CD8-positive, alpha-beta memory T cell (primary cell): ENCODE measurements around the gene PAK4. TPM values are rescaled to one million over a fixed set of nuclear protein-coding genes. Genes with fewer than 3 reads are reported as not detected.
A peak's percentile ranks its signal among the peaks of the same experiment; 100 is the strongest.

Experiments used
- CTCF ChIA-PET: fragments of 350-600 bp; sonication (Branson Sonifier 250); formaldehyde crosslinking; loops from one replicate; lab custom pipeline; 2021; ENCODE audit warnings: antibody characterized with exemption; lab: Charles Lee
- POLR2A ChIA-PET: fragments of 350-600 bp; sonication (Branson Sonifier 250); formaldehyde crosslinking; loops from one replicate; lab custom pipeline; 2021; ENCODE audit warnings: antibody characterized with exemption; lab: Charles Lee
- DNase-seq, 5 donors: peaks; one replicate each; pipeline versions ENCODE4 v3.0.0 to v3.0.0-alpha.2; 2020 to 2022; ENCODE audit warnings: mixed read lengths in 1 of 5
- H3K27ac ChIP-seq: one replicate; pipeline ENCODE4 v1.7.0; 2013; ENCODE audit warnings: low read depth, mild to moderate bottlenecking, low read length, moderate library complexity
- H3K27me3 ChIP-seq: 2 replicates; pipeline ENCODE4 v1.7.0; 2013; ENCODE audit warnings: low read length, mild to moderate bottlenecking; ENCODE audit not compliant: insufficient read depth, poor library complexity, severe bottlenecking
- H3K36me3 ChIP-seq: 2 replicates; pipeline ENCODE4 v1.7.0; 2013; ENCODE audit warnings: mild to moderate bottlenecking, low read length, moderate library complexity; ENCODE audit not compliant: insufficient read depth
- H3K4me1 ChIP-seq: 2 replicates; pipeline ENCODE4 v1.7.0; 2013; ENCODE audit warnings: mild to moderate bottlenecking, low read length, moderate library complexity; ENCODE audit not compliant: insufficient read depth
- H3K4me3 ChIP-seq: 2 replicates; pipeline ENCODE4 v1.7.0; 2013; ENCODE audit warnings: mild to moderate bottlenecking, low read length
- H3K9me3 ChIP-seq: 2 replicates; pipeline ENCODE4 v1.7.0; 2013; ENCODE audit warnings: mild to moderate bottlenecking, low read length
- H3K27ac Mint-ChIP-seq, 8 donors: one replicate each; pipeline ENCODE4 v1.8.0; 2020 to 2021; ENCODE audit warnings: mixed read lengths in 8 of 8, mild to moderate bottlenecking in 6 of 8, inconsistent platforms in 3 of 8, moderate library complexity in 3 of 8
- H3K27me3 Mint-ChIP-seq, 2 donors: one replicate each; pipeline ENCODE4 v1.8.0; 2020 to 2021; ENCODE audit warnings: mixed read lengths in 2 of 2, mild to moderate bottlenecking in 1 of 2, moderate library complexity in 1 of 2
- H3K36me3 Mint-ChIP-seq, 3 donors: one replicate each; pipeline ENCODE4 v1.8.0; 2020 to 2021; ENCODE audit warnings: mixed read lengths in 3 of 3, inconsistent platforms in 1 of 3, mild to moderate bottlenecking in 1 of 3
- H3K4me1 Mint-ChIP-seq, 3 donors: one replicate each; pipeline ENCODE4 v1.8.0; 2020 to 2021; ENCODE audit warnings: mixed read lengths in 3 of 3, inconsistent platforms in 1 of 3, mild to moderate bottlenecking in 1 of 3
- H3K4me3 Mint-ChIP-seq, 7 donors: one replicate each; pipeline ENCODE4 v1.8.0; 2020 to 2021; ENCODE audit warnings: mixed read lengths in 7 of 7, mild to moderate bottlenecking in 6 of 7, moderate library complexity in 4 of 7, inconsistent platforms in 2 of 7
- H3K9me3 Mint-ChIP-seq, 5 donors: one replicate each; pipeline ENCODE4 v1.8.0; 2020 to 2022; ENCODE audit warnings: mixed read lengths in 5 of 5, mild to moderate bottlenecking in 3 of 5, moderate library complexity in 2 of 5, inconsistent platforms in 1 of 5
- polyA plus RNA-seq: library from polyadenylated mRNA; unstranded; fragments of 300-500 nt; fragmentation: Illumina TruSeq; gene quantifications from one replicate; pipeline ENCODE4 v1.2.3, GENCODE V29; 2021
- total RNA-seq, 2 experiments: library from RNA; stranded (reverse); gene quantifications; one replicate each; pipeline ENCODE4 v1.2.3, GENCODE V29; 2021

PAK4 gene
- total and polyA plus RNA-seq, 3 experiments from 2014 or later: 1.8 to 21.8 (median 21.3) TPM

GRCh38 chr19:39133431-39134270 is 8.1 kb downstream of the PAK4 start:
- Histone ChIP-seq H3K27ac (no peak overlapping the region), H3K9me3 (no peaks in the 10 kb centered on the region), H3K36me3 (no peaks in the 10 kb centered on the region), H3K4me3 (no peak overlapping the region), H3K27me3 (no peaks in the 10 kb centered on the region), H3K4me1 (no peaks in the 10 kb centered on the region)
- H3K27me3 Mint-ChIP-seq: no peaks in the 10 kb centered on the region
- no peak for DNase-seq
- ChIA-PET CTCF (interaction anchor here (1.4 kb wide), 1 partner anchor 23 kb away, joined by 5 read pairs; no protein-coding TSS in a partner anchor), POLR2A (no interaction called here)
- H3K9me3 Mint-ChIP-seq: no peaks in the 10 kb centered on the region
- peak overlapping the region in 1 of 8 donors; percentile 64 for H3K27ac Mint-ChIP-seq
- peaks cover 29 to 64% (median 43%) of the 10 kb centered on the region in 3 donors for H3K4me1 Mint-ChIP-seq
- H3K36me3 Mint-ChIP-seq: peaks cover 0 to 11% (median 2%) of the 10 kb centered on the region in 3 donors
- no peak overlapping the region for H3K4me3 Mint-ChIP-seq

GRCh38 chr19:39135701-39136100 is 10.1 kb downstream of the PAK4 start:
- Histone ChIP-seq H3K36me3 (no peaks in the 10 kb centered on the region), H3K27ac (no peak overlapping the region), H3K4me3 (no peak overlapping the region), H3K27me3 (no peaks in the 10 kb centered on the region), H3K9me3 (no peaks in the 10 kb centered on the region), H3K4me1 (no peaks in the 10 kb centered on the region)
- no peak overlapping the region for H3K4me3 Mint-ChIP-seq
- ChIA-PET POLR2A (no interaction called here), CTCF (no interaction called here)
- no peak overlapping the region for H3K27ac Mint-ChIP-seq
- peaks cover 26 to 52% (median 34%) of the 10 kb centered on the region in 3 donors for H3K4me1 Mint-ChIP-seq
- no peaks in the 10 kb centered on the region for H3K27me3 Mint-ChIP-seq
- H3K36me3 Mint-ChIP-seq: peaks cover 0 to 13% (median 2%) of the 10 kb centered on the region in 3 donors
- H3K9me3 Mint-ChIP-seq: no peaks in the 10 kb centered on the region
- no peak for DNase-seq

GRCh38 chr19:39136225-39136940 is 10.8 kb downstream of the PAK4 start:
- Histone ChIP-seq H3K4me3 (no peak overlapping the region), H3K27me3 (no peaks in the 10 kb centered on the region), H3K27ac (no peak overlapping the region), H3K9me3 (no peaks in the 10 kb centered on the region), H3K4me1 (no peaks in the 10 kb centered on the region), H3K36me3 (no peaks in the 10 kb centered on the region)
- no peaks in the 10 kb centered on the region for H3K27me3 Mint-ChIP-seq
- no peaks in the 10 kb centered on the region for H3K9me3 Mint-ChIP-seq
- ChIA-PET CTCF (interaction anchor here (1.1 kb wide), 1 partner anchor 10 kb away, joined by 3 read pairs; no protein-coding TSS in a partner anchor), POLR2A (no interaction called here)
- H3K4me3 Mint-ChIP-seq: no peak overlapping the region
- DNase-seq: no peak
- peaks cover 0 to 15% (median 2%) of the 10 kb centered on the region in 3 donors for H3K36me3 Mint-ChIP-seq
- peaks cover 26 to 46% (median 31%) of the 10 kb centered on the region in 3 donors for H3K4me1 Mint-ChIP-seq
- H3K27ac Mint-ChIP-seq: peak overlapping the region in 3 of 8 donors; percentile 15 to 60 (median 18)

- peak overlapping the region in 1 of 8 donors; percentile 18 for H3K27ac Mint-ChIP-seq
- H3K4me1 Mint-ChIP-seq: peaks cover 25 to 42% (median 28%) of the 10 kb centered on the region in 3 donors
- Histone ChIP-seq H3K9me3 (no peaks in the 10 kb centered on the region), H3K4me3 (no peak overlapping the region), H3K4me1 (no peaks in the 10 kb centered on the region), H3K27me3 (no peaks in the 10 kb centered on the region), H3K27ac (no peak overlapping the region), H3K36me3 (no peaks in the 10 kb centered on the region)
- H3K9me3 Mint-ChIP-seq: no peaks in the 10 kb centered on the region
- no peaks in the 10 kb centered on the region for H3K27me3 Mint-ChIP-seq
- ChIA-PET POLR2A (interaction anchor here (0.6 kb wide), 1 partner anchor 11 kb away, joined by 3 read pairs; no protein-coding TSS in a partner anchor), CTCF (interaction anchor here (1.1 kb wide), 1 partner anchor 11 kb away, joined by 3 read pairs; no protein-coding TSS in a partner anchor)
- H3K36me3 Mint-ChIP-seq: peaks cover 0 to 15% (median 2%) of the 10 kb centered on the region in 3 donors
- no peak for DNase-seq
- no peak overlapping the region for H3K4me3 Mint-ChIP-seq
These were observed 11.5 kb downstream of the PAK4 start for GRCh38 chr19:39137131-39137530.

- CTCF ChIA-PET: no interaction called here
- POLR2A ChIA-PET: no interaction called here
- H3K27me3 Mint-ChIP-seq: no peaks in the 10 kb centered on the region
- Histone ChIP-seq H3K9me3 (no peaks in the 10 kb centered on the region), H3K36me3 (no peaks in the 10 kb centered on the region), H3K27ac (no peak overlapping the region), H3K4me1 (no peaks in the 10 kb centered on the region), H3K4me3 (no peak overlapping the region), H3K27me3 (no peaks in the 10 kb centered on the region)
- DNase-seq: no peak
- no peaks in the 10 kb centered on the region for H3K9me3 Mint-ChIP-seq
- H3K36me3 Mint-ChIP-seq: peaks cover 0 to 15% (median 2%) of the 10 kb centered on the region in 3 donors
- H3K4me3 Mint-ChIP-seq: no peak overlapping the region
- H3K4me1 Mint-ChIP-seq: peaks cover 19 to 36% (median 19%) of the 10 kb centered on the region in 3 donors
- H3K27ac Mint-ChIP-seq: peak overlapping the region in 1 of 8 donors; percentile 17
These were observed 12.9 kb downstream of the PAK4 start for GRCh38 chr19:39138221-39139211.

- Mint-ChIP-seq H3K27me3 (no peaks in the 10 kb centered on the region), H3K4me1 (peaks cover 20 to 38% (median 21%) of the 10 kb centered on the region in 3 donors), H3K27ac (no peak overlapping the region), H3K36me3 (peaks cover 0 to 15% (median 2%) of the 10 kb centered on the region in 3 donors), H3K9me3 (no peaks in the 10 kb centered on the region), H3K4me3 (no peak overlapping the region)
- Histone ChIP-seq H3K27me3 (no peaks in the 10 kb centered on the region), H3K27ac (no peak overlapping the region), H3K36me3 (no peaks in the 10 kb centered on the region), H3K9me3 (no peaks in the 10 kb centered on the region), H3K4me3 (no peak overlapping the region), H3K4me1 (no peaks in the 10 kb centered on the region)
- ChIA-PET POLR2A (no interaction called here), CTCF (interaction anchor here (1.5 kb wide), 1 partner anchor 10 kb away, joined by 3 read pairs; no protein-coding TSS in a partner anchor)
- no peak for DNase-seq
These were observed 13.8 kb downstream of the PAK4 start for GRCh38 chr19:39139305-39139874.

GRCh38 chr19:39139971-39140453 is 14.4 kb downstream of the PAK4 start:
- Histone ChIP-seq H3K4me3 (no peak overlapping the region), H3K27me3 (no peaks in the 10 kb centered on the region), H3K36me3 (no peaks in the 10 kb centered on the region), H3K27ac (no peak overlapping the region), H3K9me3 (no peaks in the 10 kb centered on the region), H3K4me1 (no peaks in the 10 kb centered on the region)
- Mint-ChIP-seq H3K27me3 (no peaks in the 10 kb centered on the region), H3K4me1 (peaks cover 25 to 45% (median 26%) of the 10 kb centered on the region in 3 donors), H3K4me3 (no peak overlapping the region), H3K9me3 (no peaks in the 10 kb centered on the region), H3K36me3 (peaks cover 0 to 15% (median 2%) of the 10 kb centered on the region in 3 donors), H3K27ac (peak overlapping the region in 1 of 8 donors; percentile 47)
- ChIA-PET CTCF (interaction anchor here (1.5 kb wide), 1 partner anchor 9 kb away, joined by 3 read pairs; no protein-coding TSS in a partner anchor), POLR2A (no interaction called here)
- DNase-seq: no peak
